GM19240 (cell line): ENCODE results near the gene TTC22.

Experiments
- DNase-seq: peaks from one replicate; pipeline ENCODE4 v3.0.0; 2011; ENCODE audit warnings: low spot score; ENCODE audit not compliant: insufficient read length

TTC22 gene

DNA sequence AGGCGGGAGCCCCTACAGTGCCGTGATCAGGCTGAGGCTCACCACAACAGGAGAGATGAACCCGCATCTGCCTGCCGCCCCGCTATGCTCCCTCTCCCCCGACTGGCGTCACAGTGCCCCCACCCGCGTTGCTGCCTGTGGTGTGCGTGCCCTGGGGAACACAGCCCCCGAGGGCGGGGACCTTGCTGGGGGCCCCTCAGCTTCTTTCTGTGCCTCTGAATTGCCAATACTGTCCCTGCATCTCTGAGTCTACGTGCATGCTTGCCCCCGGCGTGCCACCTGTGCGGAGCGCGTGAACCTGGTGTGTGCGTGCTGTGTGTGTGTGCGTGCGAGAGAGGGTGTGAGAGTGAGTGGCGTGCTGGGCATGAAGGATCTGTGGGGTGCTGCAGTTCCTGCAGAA is 47.1 kb downstream of the TTC22 start:
- DNase-seq = no peak

DNA sequence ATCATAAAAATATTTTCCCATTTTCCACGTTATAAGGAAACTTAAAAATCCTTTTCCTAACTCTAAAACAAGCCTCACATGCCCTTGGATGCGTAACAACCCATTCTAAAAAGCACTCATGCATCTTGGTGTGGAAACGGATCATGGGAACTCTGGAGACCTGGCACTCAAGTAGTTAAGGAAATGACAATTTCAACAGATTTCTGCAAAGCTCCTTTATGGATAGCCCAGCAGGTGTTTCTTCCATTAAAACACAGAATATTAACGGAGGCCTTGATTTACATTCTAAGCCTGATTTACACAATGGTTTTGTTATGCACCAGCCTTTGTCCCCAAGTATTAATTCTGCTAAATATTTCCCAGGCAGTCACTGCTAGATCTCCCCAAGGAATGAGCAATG is 49.7 kb downstream of the TTC22 start:
- no peak for DNase-seq

DNA sequence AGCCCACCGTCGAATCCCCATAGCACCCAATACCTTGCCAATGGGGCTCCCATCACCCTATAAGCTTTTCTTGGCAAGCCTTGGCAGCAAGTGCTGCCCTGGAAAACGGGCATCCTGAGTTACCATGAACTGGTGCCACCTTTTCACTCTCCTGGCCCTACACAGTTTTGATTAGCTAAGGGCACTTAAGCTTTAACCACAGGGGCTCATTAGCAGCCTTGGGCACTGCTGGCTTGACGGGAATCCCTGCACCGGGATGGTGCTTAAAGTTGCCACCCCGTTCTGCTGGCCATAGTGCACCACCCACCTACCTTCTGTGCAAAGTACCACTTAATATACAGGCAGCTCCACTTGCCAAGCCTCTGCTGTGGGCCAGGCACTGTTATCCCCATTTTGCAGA is 50.5 kb downstream of the TTC22 start:
- no peak for DNase-seq

DNA sequence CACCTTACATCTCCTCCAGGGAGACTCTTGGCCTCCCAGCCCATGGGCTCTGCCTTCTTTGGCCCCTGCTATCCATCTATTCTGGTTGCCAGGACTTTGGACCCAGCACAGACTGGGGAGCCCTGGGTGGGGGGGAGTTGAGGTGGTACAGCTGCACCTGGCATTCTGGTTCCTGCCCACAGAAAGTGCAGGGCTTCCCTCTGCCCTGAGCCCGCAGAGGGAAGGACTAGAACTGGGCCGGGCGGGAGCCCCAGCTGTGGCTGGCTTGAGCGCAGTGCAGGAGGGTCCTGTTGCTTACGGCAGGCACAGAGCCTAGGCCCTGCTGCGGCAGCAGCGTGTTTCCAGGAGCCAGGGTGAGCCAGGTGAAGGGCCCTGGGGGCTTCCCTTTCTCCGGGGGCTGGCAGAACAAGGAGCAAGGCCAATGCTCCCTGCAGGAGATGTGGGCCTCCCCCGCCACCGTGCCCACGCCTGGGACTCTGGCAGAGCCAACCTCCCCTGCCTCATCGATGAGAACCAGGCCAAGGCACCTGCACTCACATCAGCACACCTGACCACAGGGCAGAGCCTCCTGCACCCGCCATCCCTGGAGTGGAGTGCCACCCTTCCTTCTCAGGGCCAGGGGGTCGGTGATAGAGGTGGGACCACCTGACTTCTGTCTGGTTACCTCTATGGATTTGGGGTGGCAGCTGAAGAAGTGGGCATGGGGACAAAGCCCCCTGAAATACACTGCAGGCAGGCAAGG is 52.9 kb downstream of the TTC22 start:
- no peak for DNase-seq

DNA sequence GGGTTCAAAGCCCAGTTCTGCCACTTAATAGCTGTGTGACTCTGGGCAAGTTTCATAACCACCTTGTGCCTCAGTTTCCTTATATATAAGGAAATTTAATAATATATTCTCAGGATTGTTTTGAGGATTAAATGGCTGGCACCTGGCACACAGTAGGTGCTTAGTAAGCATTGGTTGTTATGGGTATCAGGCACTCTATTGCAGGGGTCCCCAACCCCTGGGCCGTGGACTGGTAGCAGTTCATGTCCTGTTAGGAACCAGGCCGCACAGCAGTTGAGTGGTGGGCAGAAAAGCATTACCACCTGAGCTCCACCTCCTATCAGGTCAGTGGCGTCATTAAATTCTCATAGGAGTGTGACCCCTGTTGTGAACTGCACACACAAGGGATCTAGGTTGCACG is 55.3 kb downstream of the TTC22 start:
- no peak for DNase-seq

DNA sequence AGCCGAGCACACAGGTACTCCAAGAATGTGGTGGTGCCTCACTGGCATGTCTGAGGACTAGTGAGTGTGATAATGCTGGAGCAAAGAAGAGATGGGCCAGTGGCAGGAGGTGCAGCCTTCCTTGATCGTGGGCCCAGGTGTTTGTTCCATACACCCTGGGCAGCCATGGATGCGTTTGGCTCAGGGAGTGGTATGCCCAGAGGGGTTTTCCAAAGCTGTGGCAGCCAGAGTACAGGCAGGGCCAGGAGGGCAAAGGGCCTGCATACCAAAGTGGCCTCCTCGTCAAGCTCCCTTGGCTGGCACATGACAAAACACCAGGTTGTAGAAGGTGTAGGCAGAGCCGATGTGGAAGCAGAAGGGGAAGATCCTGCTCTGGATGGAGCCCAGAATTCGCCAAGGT is 55.8 kb downstream of the TTC22 start:
- no peak for DNase-seq

DNA sequence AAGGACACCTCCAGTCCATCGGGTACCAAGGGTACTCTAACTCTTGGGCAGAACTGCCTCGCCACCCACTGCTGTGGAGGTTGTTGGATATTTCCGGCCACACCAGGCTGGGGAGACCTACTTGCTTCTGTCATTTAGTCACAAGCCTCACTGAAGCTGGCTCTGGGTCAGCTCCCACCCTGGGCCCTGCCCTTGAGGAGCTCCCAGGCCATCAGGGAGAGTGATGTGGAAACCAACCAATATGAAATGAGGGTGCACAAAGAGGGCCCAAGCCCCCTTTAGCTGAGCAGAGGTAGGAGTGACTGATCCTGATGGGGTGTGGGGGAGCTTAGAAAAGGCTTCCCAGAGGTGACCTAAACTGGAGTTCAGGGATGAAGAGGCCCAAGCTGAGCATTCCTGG is 56.4 kb downstream of the TTC22 start:
- DNase-seq = no peak

DNA sequence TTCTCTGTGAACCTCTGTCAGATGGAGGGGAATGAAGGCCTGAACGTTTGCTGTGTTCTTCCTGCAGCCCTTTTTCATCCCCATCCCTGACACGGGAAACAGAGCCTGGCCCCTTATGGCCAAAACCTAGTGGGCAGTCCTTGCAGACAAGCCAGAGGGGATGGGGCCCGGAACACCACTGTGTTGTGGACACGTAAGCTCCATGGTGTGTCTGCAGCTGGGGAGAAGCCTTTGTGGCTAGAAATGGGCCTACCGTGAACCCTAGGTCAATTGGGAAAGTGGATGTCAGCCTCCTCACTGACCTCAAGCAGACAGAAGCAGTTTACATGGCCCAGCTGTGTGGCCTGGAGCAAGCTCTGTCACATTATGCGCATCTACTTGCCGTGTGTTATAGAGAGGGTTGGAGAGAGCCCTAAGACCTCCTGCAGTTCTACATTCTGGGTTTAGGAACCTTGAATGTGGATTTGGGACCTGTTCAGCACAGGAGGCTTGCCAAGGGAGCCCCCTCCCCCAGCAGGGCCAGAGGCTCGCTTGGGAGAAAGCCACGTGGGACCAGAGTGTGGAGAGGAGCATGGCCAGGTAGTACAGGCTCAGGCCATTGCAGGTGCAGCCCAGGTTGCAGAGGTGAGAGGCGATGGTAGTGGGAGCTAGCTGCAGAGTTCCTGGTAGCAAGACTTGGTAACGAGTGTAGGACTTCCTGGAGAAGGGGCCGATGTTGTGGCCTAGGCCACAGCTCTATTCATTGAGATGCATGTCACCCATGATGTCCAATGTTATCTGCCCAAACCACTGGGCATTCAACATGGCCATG is 57.5 kb downstream of the TTC22 start:
- DNase-seq = no peak

DNA sequence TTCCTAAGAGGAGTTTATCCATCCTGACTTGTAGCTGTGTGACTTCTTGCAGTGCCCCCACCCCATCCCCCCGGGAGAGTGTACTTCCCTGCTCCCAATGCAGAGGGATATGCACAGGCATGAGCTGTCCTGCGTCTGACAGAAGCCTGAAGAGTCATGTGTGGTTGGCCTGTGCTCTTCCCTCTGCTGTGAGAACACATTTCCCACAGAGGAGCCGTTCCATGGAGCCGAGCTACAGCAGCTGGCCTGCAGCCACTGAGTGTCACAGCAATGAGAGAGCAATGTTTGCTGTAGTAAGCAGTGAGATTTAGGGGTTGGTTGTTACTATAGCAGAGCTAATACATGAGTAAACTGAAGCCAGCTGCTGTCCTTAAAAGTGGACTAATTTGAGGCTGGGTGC is 58.8 kb downstream of the TTC22 start:
- DNase-seq = no peak

DNA sequence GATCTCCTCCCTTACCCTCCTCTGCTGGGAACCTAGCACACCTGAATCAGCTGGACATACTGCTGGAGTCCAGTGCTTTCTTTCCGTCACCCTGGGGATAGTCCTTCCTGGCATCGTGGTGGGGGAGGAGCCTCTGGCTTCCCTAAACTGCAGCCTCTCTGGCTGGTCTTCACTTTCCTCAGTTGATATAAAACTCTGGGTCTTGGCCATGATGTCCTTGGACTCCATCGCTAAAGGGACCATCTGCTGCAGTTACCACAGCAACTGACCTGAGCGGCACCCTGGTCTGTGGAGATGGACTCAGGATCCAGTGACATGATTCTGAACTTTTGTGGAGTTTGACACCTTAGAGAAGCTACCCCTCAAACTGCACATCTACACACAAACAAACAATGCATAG is 59.6 kb downstream of the TTC22 start:
- DNase-seq = no peak

DNA sequence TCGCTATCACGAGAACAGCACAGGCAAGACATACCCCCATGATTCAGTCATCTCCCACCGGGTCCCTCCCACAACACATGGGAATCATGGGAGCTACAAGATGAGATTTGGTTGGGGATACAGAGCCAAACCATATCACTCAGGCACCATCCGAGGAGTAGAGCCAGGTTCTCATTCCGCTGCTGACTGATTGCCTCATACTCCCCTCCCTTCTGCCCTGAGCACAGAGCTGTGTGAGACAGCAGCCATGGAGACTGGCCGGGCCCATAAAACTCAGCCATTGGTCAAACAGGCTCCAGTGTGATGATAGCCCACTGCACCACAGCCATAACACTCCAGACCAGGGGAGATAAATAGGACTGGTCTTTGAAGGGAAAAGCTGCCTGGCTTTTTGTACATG is 62.9 kb downstream of the TTC22 start:
- no peak for DNase-seq

DNA sequence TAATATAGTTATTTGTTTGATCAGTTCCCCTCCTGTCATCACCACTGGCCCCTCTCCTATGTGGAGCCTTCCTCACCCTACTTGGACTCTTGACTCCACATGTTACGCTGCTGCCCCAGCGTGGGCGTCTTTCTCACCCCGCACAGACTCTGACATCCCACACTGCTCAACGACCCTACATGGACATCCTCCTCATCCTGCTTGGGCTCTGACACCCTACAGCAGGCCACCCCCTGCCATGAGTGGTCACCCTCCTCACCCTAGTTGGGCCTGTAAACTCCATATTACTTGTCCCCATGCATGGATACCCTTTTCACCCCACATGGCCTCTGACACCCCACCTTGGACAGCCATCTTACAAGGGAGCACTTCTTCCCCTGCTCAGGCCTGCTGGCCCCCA is 64.4 kb downstream of the TTC22 start:
- DNase-seq = no peak
